ENCODE results near the gene RNF208. TPM values are rescaled to one million over a fixed set of nuclear protein-coding genes. Genes with fewer than 3 reads are reported as not detected.
"Not testable (repeated sequence)": the region's sequence is repeated elsewhere in the genome, so short reads cannot be mapped to it uniquely, and the experiment has no call there.

Gene RNF208
- total RNA-seq, 1 donor from 2014 or later, result 6.7 TPM

DNA sequence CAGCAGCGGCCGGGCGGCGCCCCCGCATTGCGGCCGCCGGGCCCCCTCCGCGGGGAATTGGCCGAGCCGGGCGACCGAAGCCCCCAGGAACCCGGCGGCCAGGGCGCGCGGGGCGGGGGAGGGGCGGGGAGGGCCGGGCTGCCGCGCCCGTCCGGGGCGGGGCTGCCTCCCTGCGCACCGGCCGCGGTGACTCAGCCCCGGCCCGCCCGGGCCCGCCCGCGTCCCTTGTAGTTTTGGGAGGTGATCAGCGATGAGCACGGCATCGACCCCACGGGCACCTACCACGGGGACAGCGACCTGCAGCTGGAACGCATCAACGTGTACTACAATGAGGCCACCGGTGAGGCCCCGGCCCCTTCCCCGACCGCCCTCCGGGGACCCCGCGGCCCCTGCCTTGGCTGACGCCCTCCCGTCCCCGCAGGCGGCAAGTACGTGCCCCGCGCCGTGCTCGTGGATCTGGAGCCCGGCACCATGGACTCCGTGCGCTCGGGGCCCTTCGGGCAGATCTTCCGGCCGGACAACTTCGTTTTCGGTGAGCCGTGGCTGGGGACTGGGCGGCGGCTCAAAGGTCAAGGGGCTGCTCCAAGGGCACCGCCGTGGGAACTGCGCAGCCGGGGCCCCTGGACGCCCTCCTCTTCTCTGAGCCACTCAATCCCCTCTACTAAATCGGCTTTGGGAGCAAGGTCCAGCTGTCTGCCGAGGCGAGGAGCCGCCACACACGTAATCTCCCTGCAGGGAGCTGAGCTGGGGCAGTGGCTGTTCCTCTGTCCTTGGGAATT lies 19.6 kb upstream of the RNF208 start:
- no peak for TF ChIP-seq CTCF (IDR thresholded peaks at IDR 0.05)
- Histone ChIP-seq H3K27me3 (no peaks in the 10 kb centered on the region), H3K4me3 (peak overlapping the region; percentile 92), H3K9me3 (no peaks in the 10 kb centered on the region), H3K27ac (peak overlapping the region; percentile 86), H3K36me3 (peaks cover 21% of the 10 kb centered on the region), H3K4me1 (peaks cover 44% of the 10 kb centered on the region)
- DNase-seq (peak; percentile 85), ATAC-seq (peak; percentile 28)
- intact Hi-C loops (cut with DNase I), result no loop called here

DNA sequence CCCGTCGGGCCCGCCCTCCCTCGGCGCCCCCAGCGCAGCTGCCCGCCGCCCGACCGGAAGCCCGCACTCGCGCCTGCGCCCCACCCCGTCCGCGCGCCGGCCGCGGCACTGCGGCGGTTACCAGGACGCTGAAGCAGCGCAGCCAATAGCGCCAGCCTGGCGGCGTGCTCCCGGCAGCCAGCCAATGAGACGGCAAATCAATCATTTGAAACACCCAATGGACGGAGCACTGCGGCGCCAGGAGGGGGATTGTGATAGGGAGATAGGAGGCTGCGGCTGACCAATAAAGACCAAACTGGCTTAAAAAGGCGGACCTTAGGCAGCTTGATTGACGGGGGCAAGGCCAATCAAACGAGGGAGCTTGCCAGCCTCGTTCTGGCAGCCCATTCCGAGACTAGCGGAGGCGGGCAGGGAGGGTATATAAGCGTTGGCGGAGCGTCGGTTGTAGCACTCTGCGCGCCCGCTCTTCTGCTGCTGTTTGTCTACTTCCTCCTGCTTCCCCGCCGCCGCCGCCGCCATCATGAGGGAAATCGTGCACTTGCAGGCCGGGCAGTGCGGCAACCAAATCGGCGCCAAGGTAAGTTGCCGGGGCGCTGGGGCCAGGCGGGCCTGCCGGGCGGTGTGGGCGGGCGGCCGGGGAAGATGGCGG lies 18.9 kb upstream of the RNF208 start, which contains the start of gene TUBB4B:
TSS of gene TUBB4B (plus strand) at position 447 of the 649 bp plus-strand sequence. CDS start at position 521, 74 bp downstream.
- H3K27me3 ChIP-seq, result peaks cover under 1% of the 10 kb centered on the region
- no peak for TF ChIP-seq CTCF (IDR thresholded peaks at IDR 0.05)
- peak; percentile 99 for DNase-seq
- H3K27ac ChIP-seq, result peak within 1 kb of the TSS; percentile 93
- peak; percentile 87 for ATAC-seq
- no peaks in the 10 kb centered on the region for H3K9me3 ChIP-seq
- intact Hi-C loops (cut with DNase I), result no loop called here
- H3K4me1 ChIP-seq, result peaks cover 50% of the 10 kb centered on the region
- H3K4me3 ChIP-seq, result peak within 1 kb of the TSS; percentile 92
- peaks cover 21% of the 10 kb centered on the region for H3K36me3 ChIP-seq

GRCh38 chr9:137240318-137240840 lies 18.3 kb upstream of the RNF208 start:
- peaks cover 50% of the 10 kb centered on the region for H3K4me1 ChIP-seq
- H3K9me3 ChIP-seq, result no peaks in the 10 kb centered on the region
- peaks cover 4% of the 10 kb centered on the region for H3K27me3 ChIP-seq
- peak overlapping the region; percentile 74 for H3K4me3 ChIP-seq
- intact Hi-C loops (cut with DNase I), result no loop called here
- peak; percentile 93 for DNase-seq
- no peak for TF ChIP-seq CTCF (IDR thresholded peaks at IDR 0.05)
- peak overlapping the region; percentile 93 for H3K27ac ChIP-seq
- peaks cover 21% of the 10 kb centered on the region for H3K36me3 ChIP-seq
- ATAC-seq, result peak; percentile 67

DNA sequence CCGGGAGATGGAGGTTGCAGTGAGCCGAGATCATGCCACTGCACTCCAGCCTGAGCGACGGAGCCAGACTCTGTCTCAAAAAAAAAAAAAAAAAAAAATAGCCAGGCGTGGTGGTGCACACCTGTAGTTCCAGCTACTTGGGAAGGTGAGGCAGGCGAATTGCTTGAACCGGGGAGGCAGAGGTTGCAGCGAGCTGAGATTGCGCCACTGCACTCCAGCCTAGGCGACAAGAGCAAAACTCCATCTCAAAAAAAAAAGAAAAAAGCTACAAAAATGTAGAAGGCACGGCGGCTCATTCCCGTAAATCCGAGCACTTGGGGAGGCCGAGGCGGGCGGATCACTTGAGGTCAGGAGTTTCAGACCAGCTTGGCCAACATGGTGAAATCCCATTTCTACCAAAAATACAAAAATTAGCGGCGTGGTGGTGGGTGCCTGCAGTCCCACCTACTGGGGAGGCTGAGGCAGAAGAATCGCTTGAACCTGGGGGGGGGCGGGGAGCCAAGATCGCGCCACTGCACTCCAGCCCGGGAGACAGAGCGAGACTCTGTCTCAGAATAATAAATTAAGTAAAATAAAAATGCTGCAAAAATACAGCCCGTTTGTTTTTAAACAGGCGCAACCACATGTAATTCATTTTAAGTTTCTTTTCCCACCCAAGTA lies 17.6 kb upstream of the RNF208 start:
- intact Hi-C loops (cut with DNase I); DNase-seq; H3K9me3 ChIP-seq; ATAC-seq; H3K27me3 ChIP-seq: not testable (repeated sequence)
- Histone ChIP-seq H3K27ac (peak overlapping the region; percentile 93), H3K4me3 (peak overlapping the region; percentile 74), H3K36me3 (peaks cover 21% of the 10 kb centered on the region), H3K4me1 (peaks cover 50% of the 10 kb centered on the region)

DNA sequence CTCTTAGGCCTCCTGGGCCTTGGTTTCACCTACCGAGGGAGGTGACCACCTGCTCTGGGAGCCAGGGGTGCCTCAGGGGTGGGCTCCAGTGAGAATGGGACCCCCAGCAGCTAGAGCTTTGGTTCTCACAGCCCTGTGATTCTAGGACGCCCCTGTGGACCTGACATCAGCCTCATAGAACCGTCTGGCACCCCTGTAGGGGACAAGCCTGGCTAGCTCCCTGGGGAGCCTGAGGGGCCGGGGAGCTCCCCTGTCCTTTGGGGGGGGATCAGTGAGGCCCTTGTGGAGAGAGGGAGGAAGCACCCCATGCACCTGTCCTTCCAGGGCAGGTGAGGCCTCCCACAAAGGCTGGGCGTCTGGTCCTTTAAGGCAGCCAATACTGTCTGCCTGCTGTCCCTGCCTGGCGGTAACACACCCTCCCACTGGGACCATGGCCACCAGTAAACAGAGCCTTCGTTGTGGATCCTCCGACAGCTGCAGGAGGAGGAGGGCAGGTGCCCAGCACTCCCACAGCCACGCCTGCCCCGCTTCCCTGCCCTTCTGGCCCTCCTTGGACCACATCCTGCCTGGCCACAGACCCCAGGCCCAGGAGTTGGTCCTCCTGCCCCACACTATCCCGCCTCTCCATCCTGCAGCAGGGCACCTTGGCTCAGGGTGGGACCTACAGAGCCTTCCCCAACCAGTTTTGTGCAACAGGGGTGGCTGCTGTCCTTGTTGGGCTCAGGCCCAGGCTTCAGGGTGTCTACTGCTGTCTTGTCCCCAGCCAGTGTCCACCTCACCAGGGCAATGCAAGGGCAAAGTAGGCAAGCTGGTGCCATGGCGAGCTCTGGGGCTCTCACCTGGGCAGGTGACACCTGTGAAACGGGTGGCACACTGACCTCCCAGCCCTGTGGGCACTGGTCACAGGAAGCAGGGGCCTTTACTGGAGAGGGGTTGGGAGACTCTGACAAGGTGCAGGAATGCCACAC lies 16.0 kb upstream of the RNF208 start:
- peaks cover 15% of the 10 kb centered on the region for H3K27me3 ChIP-seq
- intact Hi-C loops (cut with DNase I), result no loop called here
- H3K36me3 ChIP-seq, result peaks cover 12% of the 10 kb centered on the region
- ATAC-seq (no peak), DNase-seq (no peak)
- no peak for TF ChIP-seq CTCF (IDR thresholded peaks at IDR 0.05)
- peaks cover 37% of the 10 kb centered on the region for H3K4me1 ChIP-seq
- H3K4me3 ChIP-seq, result no peak overlapping the region
- no peak overlapping the region for H3K27ac ChIP-seq
- no peaks in the 10 kb centered on the region for H3K9me3 ChIP-seq

All from upper lobe of right lung (tissue), 1 donor.